H1 (cell line): ENCODE data around the gene CD48.

ENCODE experiments used
- CEBPB ChIP-seq: IDR thresholded peaks from 2 replicates; pipeline ENCODE4 v1.6.1; 2012; ENCODE audit warnings: low read depth, low read length
- EP300 ChIP-seq, 2 experiments: IDR thresholded peaks; 1 replicate in 1 of 2; 2 replicates in 1 of 2; pipeline ENCODE4 v1.6.1; 2011 to 2012; ENCODE audit warnings: low read depth in 2 of 2, low read length in 2 of 2, mild to moderate bottlenecking in 2 of 2, borderline replicate concordance in 1 of 2, inconsistent platforms in 1 of 2, moderate library complexity in 1 of 2
- EZH2 ChIP-seq: fragments of 200-600 bp; sonication (generic); IDR thresholded peaks from 2 replicates; pipeline ENCODE4 v1.7.1; 2012; ENCODE audit warnings: low read depth, mild to moderate bottlenecking, moderate library complexity, low read length, inconsistent platforms; ENCODE audit not compliant: severe bottlenecking
- NRF1 ChIP-seq: IDR thresholded peaks from 2 replicates; pipeline ENCODE4 v1.6.1; 2011; ENCODE audit warnings: mild to moderate bottlenecking, low read depth, low read length, improper control_type of control experiment
- POLR2A ChIP-seq, 2 experiments: IDR thresholded peaks; 1 replicate in 1 of 2; 2 replicates in 1 of 2; pipeline ENCODE4 v1.6.1; 2011; ENCODE audit warnings: low read depth in 2 of 2, low read length in 2 of 2, mild to moderate bottlenecking in 2 of 2; ENCODE audit errors: control extremely low read depth in 1 of 2
- POLR2AphosphoS5 ChIP-seq: IDR thresholded peaks from 2 replicates; pipeline ENCODE4 v1.6.1; 2011; ENCODE audit warnings: low read depth, low read length
- TF ChIP-seq, protein P1 (sequence below): IDR thresholded peaks from 2 replicates; pipeline ENCODE4 v1.6.1; 2011; ENCODE audit warnings: low read length, improper control_type of control experiment
- TF ChIP-seq, protein P2 (sequence below), 3 experiments: IDR thresholded peaks; 1 replicate in 2 of 3; 2 replicates in 1 of 3; pipeline versions ENCODE4 v1.5.1 to v1.6.1; 2011; ENCODE audit warnings: low read length in 3 of 3, mild to moderate bottlenecking in 3 of 3, inconsistent platforms in 2 of 3, low read depth in 1 of 3, moderate library complexity in 1 of 3; ENCODE audit not compliant: insufficient read depth in 1 of 3; ENCODE audit errors: control extremely low read depth in 1 of 3

DNA sequence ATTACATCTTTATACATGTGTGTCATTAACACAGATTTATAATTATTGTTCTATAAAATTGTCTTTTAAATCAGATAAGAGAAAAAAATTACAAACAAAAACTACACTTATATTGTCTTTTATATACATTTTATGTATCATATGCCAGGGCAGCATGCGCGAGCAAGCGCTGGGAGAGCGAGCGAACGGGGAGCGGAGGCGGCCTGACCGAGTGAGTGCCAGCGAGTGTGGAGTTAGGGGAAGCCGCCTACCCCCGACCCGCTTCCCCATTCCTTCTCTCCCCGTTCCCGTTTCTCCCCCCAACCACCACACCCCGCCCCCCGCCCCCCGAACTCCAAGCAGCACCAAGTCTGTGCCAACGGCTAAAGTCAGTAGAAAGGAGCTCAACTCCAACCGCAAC, 41.8 kb downstream of the CD48 start:
- TF ChIP-seq POLR2A (IDR thresholded peaks at IDR 0.05; ENCODE audit: control extremely low read depth in 1 of 2, low read depth in 2 of 2, low read length in 2 of 2), result no peak
- no peak for TF ChIP-seq POLR2AphosphoS5
- no peak for TF ChIP-seq CEBPB
- TF ChIP-seq EP300 (IDR thresholded peaks at IDR 0.05; ENCODE audit: borderline replicate concordance in 1 of 2, low read depth in 2 of 2, low read length in 2 of 2), result no peak
- TF ChIP-seq, protein P1, sequence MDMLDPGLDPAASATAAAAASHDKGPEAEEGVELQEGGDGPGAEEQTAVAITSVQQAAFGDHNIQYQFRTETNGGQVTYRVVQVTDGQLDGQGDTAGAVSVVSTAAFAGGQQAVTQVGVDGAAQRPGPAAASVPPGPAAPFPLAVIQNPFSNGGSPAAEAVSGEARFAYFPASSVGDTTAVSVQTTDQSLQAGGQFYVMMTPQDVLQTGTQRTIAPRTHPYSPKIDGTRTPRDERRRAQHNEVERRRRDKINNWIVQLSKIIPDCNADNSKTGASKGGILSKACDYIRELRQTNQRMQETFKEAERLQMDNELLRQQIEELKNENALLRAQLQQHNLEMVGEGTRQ, result no peak
- TF ChIP-seq, protein P2, sequence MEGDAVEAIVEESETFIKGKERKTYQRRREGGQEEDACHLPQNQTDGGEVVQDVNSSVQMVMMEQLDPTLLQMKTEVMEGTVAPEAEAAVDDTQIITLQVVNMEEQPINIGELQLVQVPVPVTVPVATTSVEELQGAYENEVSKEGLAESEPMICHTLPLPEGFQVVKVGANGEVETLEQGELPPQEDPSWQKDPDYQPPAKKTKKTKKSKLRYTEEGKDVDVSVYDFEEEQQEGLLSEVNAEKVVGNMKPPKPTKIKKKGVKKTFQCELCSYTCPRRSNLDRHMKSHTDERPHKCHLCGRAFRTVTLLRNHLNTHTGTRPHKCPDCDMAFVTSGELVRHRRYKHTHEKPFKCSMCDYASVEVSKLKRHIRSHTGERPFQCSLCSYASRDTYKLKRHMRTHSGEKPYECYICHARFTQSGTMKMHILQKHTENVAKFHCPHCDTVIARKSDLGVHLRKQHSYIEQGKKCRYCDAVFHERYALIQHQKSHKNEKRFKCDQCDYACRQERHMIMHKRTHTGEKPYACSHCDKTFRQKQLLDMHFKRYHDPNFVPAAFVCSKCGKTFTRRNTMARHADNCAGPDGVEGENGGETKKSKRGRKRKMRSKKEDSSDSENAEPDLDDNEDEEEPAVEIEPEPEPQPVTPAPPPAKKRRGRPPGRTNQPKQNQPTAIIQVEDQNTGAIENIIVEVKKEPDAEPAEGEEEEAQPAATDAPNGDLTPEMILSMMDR (IDR thresholded peaks at IDR 0.05; ENCODE audit: control extremely low read depth in 1 of 3, insufficient read depth in 1 of 3, low read depth in 1 of 3, low read length in 3 of 3), result no peak
- no peak for TF ChIP-seq NRF1
- no peak for TF ChIP-seq EZH2
